ENCODE results near the gene PKN3.
A peak's percentile ranks its signal among the peaks of the same experiment; 100 is the strongest.
"Not testable (repeated sequence)": the region's sequence is repeated elsewhere in the genome, so short reads cannot be mapped to it uniquely, and the experiment has no call there.

PKN3 gene

GRCh38 chr9:128693738-128694137 lies 8.6 kb upstream of the PKN3 start:
- not testable (repeated sequence) for DNase-seq

- DNase-seq, result no peak
Measured at GRCh38 chr9:128694344-128694743, 8.0 kb upstream of the PKN3 start.

GRCh38 chr9:128696923-128697707 lies 5.2 kb upstream of the PKN3 start:
- no peak for DNase-seq

- DNase-seq, result not testable (repeated sequence)
Measured at GRCh38 chr9:128699096-128699795, 3.1 kb upstream of the PKN3 start.

DNA sequence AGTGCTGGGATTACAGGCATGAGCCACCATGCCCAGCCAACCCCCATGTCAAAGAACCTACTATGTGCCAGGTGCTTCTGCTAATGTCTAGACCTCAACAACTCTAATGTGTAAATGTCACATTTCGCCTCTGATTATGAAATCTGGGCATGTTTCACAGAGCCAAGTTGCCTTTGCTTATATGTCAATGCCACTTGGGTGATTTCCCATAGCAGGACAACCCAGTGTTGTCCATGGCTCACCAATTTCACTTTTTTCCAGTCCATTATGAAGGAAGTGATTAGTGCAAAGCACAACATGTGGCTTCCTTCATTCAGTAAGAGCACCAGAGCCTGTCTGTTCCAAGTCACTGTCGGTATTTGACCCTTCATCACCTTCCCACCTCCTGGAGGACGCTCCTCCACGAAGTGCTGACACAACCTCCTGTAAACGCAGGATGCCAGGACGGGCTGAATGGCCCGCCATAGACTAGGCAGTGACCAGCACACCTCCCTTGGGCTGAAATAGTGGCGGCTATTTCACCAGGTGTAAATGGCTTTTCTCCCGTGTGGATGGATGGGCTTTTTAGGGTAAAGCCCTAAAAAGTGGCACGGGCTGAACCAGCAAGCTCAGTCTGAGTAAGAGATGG lies 962 bp upstream of the PKN3 start:
- no peak for DNase-seq

- DNase-seq, result peak; percentile 60
Measured at GRCh38 chr9:128702949-128703615, 779 bp downstream of the PKN3 start.

DNA sequence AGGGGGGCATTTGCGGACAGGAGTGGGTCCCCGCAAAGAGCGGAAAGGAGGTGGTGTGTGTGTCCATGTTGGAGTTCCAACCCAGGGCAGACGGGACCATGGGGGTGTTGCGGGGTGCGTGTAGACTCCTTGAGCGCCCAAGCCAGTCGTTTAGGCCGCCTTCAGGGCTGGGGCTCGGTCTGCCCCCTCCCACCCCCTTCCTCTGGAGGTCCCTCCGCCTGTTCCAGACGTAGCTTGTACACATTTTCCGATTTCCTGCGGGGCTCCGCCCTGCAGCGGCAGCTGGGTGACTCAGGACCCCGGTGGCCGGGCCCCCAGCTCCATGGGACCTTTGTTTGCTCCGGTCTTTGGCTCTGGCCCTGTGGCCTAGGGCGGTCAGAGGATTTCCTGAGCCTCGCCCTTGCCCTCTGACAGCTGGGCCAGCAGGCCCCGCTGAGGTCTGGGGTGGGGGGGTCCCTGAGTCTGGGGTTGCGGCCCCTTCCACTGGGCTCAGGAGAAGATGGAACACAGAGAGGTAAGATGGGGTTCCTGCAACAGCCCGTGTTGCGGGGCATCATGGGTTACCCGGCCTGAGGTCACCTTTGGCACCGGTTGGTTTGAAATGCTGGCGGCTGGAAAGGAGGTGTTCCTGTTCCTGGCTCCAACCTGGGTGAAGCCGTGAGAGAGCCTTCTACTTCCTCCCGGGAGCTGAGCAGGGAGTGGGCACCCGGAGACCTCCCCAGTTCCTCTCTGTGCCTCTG lies 1.5 kb downstream of the PKN3 start:
- no peak for DNase-seq

- no peak for DNase-seq
Measured at GRCh38 chr9:128704356-128704670, 2.0 kb downstream of the PKN3 start.

DNA sequence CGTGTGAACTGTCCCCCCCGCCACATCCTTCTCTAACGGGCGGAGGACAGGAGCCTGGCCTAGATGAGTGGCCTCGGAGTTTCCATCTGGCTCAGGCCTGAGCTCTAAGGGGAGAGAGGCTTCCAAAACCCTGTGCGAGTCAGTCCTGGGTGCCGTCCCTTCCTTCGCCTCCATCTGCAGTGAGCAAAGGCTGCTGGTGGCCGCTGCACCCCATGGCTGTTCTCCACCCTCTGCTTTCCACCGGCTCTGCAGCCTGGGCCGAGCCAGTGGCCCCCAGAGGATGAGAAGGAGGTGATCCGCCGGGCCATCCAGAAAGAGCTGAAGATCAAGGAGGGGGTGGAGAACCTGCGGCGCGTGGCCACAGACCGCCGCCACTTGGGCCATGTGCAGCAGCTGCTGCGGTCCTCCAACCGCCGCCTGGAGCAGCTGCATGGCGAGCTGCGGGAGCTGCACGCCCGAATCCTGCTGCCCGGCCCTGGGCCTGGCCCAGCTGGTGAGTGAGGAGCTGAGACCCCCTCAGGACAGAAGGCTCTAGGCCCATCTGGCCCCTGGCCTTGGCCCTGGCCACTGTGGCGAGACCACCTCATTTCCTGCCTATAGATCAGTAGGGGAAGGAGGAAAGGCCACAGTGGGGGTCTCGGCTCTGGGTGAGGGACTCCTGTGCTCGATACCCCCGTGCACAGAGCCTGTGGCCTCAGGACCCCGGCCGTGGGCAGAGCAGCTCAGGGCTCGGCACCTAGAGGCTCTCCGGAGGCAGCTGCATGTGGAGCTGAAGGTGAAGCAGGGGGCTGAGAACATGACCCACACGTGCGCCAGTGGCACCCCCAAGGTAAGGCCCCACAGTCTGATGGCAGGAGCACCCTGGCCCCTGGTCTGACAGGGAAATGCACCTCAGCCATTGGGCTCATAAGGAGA lies 3.0 kb downstream of the PKN3 start:
- DNase-seq, result no peak

- DNase-seq, result no peak
Measured at GRCh38 chr9:128706045-128706444, 3.7 kb downstream of the PKN3 start.

DNA sequence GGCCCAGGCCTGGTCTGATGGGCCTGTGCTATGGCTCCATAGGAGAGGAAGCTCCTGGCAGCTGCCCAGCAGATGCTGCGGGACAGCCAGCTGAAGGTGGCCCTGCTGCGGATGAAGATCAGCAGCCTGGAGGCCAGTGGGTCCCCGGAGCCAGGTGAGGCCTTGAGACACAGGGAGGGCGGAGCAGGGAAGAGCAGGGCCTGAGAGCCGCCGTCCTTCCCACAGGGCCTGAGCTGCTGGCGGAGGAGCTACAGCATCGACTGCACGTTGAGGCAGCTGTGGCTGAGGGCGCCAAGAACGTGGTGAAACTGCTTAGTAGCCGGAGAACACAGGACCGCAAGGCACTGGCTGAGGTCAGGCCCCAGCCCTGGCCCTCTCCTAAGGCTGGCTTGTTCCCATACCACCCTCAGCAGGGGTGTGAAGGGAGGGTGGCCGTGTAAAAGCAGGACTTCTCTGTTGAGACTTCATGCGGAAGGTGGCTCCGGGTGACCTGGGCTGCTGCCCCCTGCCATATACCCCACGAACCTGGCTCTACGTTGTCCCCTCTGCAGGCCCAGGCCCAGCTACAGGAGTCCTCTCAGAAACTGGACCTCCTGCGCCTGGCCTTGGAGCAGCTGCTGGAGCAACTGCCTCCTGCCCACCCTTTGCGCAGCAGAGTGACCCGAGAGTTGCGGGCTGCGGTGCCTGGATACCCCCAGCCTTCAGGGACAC lies 4.5 kb downstream of the PKN3 start:
- DNase-seq, result no peak

GRCh38 chr9:128707446-128707845 lies 5.1 kb downstream of the PKN3 start:
- no peak for DNase-seq

DNA sequence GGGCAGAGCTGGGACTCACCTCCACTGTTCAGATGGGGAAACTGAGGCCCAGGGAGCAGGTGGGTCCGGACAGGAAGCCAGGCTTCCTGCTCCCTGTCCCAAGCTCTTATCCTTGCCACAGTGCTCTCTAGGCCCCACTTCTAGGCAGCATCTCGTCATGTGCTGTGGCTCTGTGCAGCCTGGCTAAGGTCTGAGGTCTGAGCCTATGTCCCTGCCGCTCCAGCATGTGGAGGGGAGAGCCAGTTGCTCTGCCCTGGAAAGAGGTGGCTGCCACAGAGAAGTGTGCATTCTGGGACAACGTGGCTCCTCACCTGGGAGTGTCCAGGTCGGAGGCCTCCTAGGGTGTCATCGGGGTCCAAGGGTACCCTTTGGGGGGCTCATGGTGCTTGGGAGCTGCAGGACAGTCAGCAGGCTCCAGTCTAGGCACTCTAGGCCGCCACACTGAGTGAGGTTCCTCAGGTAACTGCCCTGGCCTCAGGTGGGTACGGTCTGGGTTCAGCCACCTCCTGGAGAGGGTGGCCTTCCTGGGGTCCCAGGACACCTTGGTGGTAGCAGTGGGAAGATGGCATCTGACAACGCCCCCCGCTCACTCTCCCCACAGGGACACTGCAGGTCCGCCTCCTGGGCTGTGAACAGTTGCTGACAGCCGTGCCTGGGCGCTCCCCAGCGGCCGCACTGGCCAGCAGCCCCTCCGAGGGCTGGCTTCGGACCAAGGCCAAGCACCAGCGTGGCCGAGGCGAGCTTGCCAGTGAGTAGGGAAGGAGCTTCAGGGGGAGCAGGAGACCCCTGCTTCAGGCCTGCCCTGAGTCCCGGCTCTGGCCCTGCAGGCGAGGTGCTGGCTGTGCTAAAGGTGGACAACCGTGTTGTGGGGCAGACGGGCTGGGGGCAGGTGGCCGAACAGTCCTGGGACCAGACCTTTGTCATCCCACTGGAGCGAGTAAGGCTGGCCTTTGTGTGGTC lies 10.4 kb downstream of the PKN3 start:
- no peak for DNase-seq

- DNase-seq, result no peak
Measured at GRCh38 chr9:128713411-128713780, 11.1 kb downstream of the PKN3 start.

DNA sequence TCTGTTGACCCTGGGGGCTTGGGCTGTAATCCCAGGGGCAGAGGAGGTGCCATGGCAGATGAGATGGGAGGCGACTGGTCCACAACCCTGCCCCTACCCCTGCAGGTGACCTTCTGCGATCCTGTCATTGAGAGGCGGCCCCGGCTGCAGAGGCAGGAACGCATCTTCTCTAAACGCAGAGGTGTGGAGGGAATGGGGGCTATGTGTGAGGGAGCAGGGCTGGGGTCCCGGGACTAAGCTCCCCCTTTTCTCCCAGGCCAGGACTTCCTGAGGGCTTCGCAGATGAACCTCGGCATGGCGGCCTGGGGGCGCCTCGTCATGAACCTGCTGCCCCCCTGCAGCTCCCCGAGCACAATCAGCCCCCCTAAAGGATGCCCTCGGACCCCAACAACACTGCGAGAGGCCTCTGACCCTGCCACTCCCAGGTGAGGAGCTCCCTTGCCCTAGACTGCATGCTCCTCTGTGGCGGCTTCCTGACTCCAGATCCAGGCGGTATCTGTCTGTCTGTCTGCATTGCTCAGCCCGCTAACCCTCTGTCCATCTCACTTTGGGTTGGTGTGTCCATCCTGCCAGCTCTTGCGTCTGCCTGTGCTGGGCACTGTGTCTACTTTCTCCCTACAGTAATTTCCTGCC lies 11.8 kb downstream of the PKN3 start:
- no peak for DNase-seq

- DNase-seq, result no peak
Measured at GRCh38 chr9:128714586-128715435, 12.5 kb downstream of the PKN3 start.

DNA sequence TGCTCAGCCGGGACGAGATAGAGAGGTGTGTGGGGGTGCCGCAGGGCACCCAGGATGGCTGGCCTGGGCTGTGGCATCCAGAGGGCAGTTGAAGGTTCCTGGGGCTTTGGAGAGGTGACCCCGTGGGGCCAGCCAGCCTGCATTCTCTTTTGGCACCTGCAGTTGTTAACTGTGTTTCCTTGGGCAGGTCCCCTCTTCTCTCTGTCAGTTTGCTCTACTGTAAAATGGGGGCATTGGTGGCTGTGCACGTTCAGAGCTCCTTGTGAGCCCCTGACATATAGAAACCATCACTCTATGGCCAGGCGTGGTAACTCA lies 13.1 kb downstream of the PKN3 start:
- no peak for DNase-seq

DNA sequence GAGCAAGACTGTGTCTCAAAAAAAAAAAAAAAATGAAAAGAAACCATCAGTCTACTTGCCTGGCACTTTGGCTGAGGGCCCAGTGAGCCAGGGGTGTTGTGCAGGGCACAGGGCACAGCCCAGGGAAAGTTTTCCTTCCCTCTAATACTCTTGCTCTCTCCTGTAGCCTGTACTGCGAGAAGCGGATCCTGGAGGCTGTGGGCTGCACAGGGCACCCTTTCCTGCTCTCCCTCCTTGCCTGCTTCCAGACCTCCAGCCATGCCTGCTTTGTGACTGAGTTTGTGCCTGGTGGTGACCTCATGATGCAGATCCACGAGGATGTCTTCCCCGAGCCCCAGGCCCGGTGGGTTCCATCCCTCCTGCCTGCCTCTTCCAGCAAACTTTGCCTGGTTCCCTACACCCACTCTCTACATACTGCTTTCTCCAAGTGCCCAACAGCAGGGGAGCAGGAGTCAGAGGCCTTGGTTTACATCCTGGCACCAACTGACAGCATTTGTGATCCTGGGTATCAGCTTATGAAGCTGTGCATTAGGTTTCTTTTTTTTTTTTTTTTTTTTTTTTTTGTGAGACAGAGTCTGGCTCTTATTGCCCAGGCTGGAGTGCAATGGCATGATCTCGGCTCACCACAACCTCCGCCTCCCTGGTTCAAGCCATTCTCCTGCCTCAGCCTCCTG lies 14.4 kb downstream of the PKN3 start:
- DNase-seq, result no peak

All from fibroblast of skin of scalp (primary cell).